GM18498 (cell line): ENCODE measurements around the gene STAU1.
"Not testable (repeated sequence)": the region's sequence is repeated elsewhere in the genome, so short reads cannot be mapped to it uniquely, and the experiment has no call there.

Source experiments
- ATAC-seq: cut with Tn5 transposase; IDR thresholded peaks from one replicate; pipeline ENCODE4 v1.9.1; 2021; ENCODE audit warnings: mild to moderate bottlenecking, moderate library complexity; ENCODE audit not compliant: unreplicated experiment

Gene STAU1

DNA sequence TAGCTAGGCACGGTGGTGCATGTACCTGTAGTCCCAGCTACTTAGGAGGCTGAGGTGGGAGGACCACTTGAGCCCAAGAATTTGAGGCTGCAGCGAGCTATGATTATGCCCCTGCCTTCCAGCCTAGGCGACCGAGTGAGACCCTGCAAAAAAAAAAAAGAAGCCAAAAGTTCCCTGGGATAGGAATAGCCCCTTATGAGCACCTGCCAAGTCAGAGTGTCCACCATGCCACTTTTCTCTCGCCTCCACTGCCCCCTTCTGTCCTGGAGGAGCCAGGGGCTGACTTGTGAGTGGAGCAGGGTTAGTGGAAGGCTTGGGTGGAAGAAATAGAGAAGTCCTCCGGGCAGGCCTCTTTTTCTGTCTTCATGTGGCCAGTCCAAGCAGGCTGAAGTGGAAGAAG is 18.9 kb upstream of the STAU1 start:
- no peak for ATAC-seq

DNA sequence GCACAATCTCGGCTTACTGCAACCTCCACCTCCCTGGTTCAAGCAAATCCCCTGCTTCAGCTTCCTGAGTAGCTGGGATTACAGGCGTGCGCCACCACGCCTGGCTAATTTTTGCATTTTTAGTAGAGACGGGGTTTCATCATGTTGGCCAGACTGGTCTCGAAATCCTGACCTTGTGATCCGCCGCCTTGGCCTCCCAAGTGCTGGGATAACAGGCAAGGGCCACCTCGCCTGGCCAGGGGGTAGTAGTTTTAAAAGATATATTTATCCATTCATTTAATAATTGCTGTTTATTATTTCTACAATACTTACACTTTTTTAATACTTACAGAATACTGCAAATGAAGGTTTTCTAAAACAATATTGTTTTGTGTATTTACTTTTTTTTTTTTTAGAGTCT is 15.6 kb upstream of the STAU1 start:
- no peak for ATAC-seq

GRCh38 chr20:49203011-49203410 is 14.9 kb upstream of the STAU1 start:
- ATAC-seq, result no peak

DNA sequence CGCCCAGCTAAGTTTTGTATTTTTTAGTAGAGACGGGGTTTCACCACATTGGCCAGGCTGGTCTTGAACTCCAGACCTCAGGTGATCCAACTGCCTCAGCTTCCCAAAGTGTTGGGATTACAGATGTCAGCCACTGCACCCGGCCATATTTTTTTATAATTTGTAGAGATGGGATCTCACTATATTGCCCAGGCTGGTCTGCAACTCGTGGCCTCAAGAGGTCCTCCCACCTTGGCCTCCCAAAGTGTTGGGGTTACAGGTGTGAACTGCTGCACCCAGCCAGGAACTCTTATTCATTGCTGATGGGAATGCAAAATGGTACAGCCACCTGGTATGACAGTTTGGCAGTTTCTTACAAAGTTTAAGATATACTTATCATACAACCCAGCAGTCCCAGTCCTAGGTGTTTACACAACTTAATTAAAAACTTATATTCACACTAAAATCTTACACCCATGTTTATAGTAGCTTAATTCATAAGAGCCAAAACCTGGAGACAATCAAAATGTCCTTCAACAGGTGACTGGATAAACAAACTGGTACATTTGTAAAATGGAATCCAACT is 11.7 kb upstream of the STAU1 start:
- ATAC-seq, result no peak

DNA sequence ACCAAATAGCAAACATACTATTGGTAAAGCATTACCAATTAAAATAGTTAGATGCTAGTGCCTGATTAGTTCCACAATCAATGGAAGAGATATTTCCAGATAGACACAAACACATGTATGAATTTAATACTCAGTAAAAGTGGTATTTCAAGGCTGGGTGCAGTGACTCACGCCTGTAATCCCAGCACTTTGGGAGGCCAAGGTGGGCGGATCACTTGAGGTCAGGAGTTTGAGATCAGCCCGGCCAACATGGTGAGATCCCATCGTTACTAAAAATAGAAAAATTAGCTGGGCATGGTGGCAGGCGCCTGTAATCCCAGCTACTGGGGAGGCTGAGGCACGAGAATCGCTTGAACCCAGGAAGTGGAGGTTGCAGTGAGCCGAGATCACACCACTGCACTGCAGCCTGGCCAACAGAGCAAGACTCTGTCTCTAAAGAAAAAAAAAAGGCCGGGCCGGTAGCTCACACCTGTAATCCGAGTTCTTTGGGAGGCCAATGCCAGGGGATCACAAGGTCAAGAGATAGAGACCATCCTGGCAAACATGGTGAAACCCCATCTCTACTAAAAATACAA is 4.9 kb upstream of the STAU1 start:
- not testable (repeated sequence) for ATAC-seq

- no peak for ATAC-seq
Observed at GRCh38 chr20:49187330-49187850, 744 bp downstream of the STAU1 start.

DNA sequence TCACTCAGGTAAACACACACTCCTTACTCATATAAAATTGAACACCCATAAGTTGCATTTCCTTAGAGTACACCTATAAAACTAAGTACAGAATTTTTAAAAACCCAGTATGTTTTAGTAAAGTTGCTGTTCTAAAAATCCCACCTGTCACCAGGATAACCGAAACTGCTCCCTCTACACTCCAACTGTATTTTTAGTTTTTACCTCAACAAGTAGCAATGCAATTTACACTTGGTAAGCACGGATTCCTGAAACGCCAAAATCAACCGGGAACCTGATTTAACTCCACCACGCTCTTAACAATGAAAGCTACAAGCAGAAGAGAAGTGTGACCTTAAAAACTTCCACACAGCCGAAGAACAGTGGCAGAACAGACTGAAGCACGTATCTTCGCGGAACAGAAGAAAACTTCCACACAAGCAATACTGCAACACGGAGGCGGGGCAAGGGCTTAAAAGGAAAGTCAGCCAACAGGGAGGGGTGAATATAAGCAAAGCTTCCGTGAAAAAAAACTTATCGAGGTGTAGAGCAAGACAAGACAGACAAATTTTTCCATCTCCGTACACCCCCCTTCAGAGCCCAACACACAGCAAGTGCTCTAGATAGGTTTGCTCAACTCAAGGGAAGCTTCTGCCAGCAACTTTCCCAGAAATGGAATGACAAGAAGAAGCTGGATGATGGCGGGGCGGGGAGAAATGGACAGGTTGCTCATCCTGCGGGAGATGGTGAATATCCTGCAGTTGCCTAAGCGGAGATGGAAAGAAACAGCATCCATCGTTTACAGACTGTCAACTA is 1.4 kb downstream of the STAU1 start:
- no peak for ATAC-seq

- ATAC-seq, result no peak
Observed at GRCh38 chr20:49185071-49185761, 2.9 kb downstream of the STAU1 start.

DNA sequence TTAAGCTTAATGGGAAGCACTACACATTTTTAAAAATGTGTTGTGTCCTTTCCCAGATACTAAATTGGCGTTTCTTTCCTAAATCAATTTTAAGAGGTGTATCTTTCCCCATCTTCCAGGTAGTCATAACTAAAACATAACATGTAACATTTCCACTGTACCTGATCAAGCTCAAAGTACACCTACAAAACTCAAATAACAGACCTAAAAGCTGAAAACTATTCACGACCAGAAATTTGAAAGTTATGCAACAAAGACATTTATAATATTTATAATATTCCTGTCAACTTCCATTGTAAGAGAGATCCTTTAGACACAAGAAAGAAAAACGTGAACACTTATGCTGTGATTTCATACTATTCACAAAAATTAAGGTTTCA is 3.5 kb downstream of the STAU1 start:
- no peak for ATAC-seq

DNA sequence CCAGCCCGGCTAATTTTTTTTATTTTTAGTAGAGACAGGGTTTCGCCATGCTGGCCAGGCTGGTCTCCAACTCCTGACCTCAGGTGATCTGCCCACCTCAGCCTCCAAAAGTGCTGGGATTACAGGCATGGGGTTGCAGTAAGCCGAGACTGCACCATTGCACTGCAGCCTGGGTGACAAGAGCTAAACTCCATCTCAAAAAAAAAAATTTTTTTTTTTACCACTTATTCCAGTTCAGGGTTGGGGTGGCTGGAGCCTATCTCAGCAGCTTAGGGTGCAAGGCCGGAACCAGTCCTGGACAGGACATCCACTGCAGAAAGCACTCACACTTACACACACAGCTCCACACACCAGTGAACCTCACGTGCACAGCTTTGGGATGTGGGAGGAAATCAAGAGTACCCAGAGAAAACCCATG is 4.0 kb downstream of the STAU1 start:
- not testable (repeated sequence) for ATAC-seq

DNA sequence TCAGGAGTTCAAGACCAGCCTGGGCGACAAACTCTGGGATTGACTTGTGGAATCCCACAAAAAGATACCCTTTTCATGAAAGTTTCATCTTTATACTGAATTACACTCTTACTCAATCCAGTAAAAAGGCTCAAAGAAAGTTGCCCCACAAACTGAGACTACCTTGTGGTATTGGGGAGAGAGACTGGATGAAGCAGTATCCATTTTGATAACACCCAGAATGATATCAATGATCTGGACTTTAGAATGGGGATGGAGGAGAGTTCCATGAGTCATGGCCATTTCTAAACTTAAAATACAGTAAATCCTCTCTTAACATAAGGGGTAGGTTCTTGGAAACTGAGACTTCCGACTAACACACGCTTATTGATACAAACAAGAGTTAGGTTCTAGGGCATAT is 4.7 kb downstream of the STAU1 start:
- ATAC-seq, result no peak

- no peak for ATAC-seq
Observed at GRCh38 chr20:49181265-49181877, 6.8 kb downstream of the STAU1 start.

GRCh38 chr20:49179368-49180277 is 8.5 kb downstream of the STAU1 start:
- peak; percentile 46 for ATAC-seq

- ATAC-seq, result no peak
Observed at GRCh38 chr20:49174183-49174582, 14.0 kb downstream of the STAU1 start.

GRCh38 chr20:49172413-49172812 is 15.7 kb downstream of the STAU1 start:
- ATAC-seq, result peak; percentile 50

DNA sequence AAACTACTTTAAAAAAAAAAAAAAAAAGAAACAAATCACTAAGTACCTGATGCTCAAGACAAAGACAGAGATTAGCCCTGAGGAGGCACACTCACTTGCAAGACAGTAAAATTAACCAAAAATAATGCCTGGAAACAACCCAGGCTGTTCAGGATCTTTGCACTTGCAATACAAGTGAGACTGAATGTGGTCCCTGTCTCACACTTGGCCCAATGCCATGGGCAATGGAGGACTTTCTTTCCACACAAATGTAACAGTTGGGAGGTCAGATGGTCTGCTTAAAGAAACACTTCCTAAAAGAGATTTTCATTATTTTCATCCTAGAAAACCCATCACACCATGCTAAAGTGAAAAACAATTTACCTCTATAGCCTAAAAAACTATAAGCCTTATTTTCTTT is 16.2 kb downstream of the STAU1 start:
- ATAC-seq, result no peak

- ATAC-seq, result no peak
Observed at GRCh38 chr20:49170714-49171113, 17.4 kb downstream of the STAU1 start.

- no peak for ATAC-seq
Observed at GRCh38 chr20:49169547-49169946, 18.6 kb downstream of the STAU1 start.

DNA sequence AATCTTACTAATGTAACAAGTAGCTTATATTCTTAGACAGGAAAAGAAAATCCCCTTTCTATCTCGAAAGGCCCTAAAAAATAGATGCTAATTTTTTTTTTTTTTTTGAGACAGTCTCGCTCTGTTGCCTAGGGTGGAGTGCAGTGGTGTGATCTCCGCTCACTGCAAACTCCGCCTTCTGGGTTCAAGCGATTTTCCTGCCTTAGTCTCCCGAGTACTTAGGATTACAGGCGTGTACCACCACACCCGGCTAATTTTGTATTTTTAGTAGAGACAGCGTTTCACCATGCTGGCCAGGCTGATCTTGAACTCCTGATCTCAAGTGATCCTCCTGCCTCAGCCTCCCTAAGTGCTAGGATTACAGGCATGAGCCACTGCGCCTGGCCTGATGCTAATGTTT is 19.3 kb downstream of the STAU1 start:
- not testable (repeated sequence) for ATAC-seq
